Lower leg skin (tissue), 4 donors: ENCODE data around the gene DSTN. TPM values are rescaled to one million over a fixed set of nuclear protein-coding genes. Genes with fewer than 3 reads are reported as not detected.
A peak's percentile ranks its signal among the peaks of the same experiment; 100 is the strongest.

ENCODE experiments used
- DNase-seq, 2 donors: peaks; one replicate each; pipeline ENCODE4 v3.0.0-alpha.2; 2019; ENCODE audit warnings: low spot score in 2 of 2
- H3K4me3 ChIP-seq: fragments of 200-600 bp; sonication (generic); 2 replicates; pipeline ENCODE4 v1.5.1; 2017; ENCODE audit warnings: mild to moderate bottlenecking, low read depth; ENCODE audit not compliant: poor library complexity, severe bottlenecking
- POLR2A ChIP-seq, 2 donors: fragments of 450-650 bp; IDR thresholded peaks; one replicate each; pipeline ENCODE4 v1.6.1; 2016 to 2017; ENCODE audit warnings: antibody characterized with exemption in 2 of 2, mild to moderate bottlenecking in 1 of 2, moderate library complexity in 1 of 2
- WGBS, 2 donors: methylation state at CpG; one replicate each; pipeline ENCODE4 v1.1.5; 2018; 5-methylcytosine and 5-hydroxymethylcytosine counted together
- intact Hi-C: fragments of 100-400 bp; cut with DNase I; formaldehyde crosslinking; loops from one replicate; pipeline ENCODE4 v1.15.0; 2023; ENCODE audit warnings: low total_unique reads
- total RNA-seq, 4 donors: library from RNA; depleted of rRNA; stranded (reverse); fragments of >200 nt; gene quantifications; one replicate each; pipeline ENCODE4 v1.1.0, GENCODE V29; 2016
- TF ChIP-seq, protein P1 (sequence below), 3 donors: fragments of 450-650 bp; IDR thresholded peaks; one replicate each; pipeline ENCODE4 v1.5.1; 2016; ENCODE audit warnings: antibody characterized with exemption in 3 of 3, mild to moderate bottlenecking in 3 of 3, moderate library complexity in 2 of 3

Gene DSTN
- total RNA-seq, 4 donors from 2014 or later, result 237 to 335 (median 290) TPM

GRCh38 chr20:17622086-17622850 lies 52.4 kb downstream of the DSTN start:
- peak in 1 of 2 donors; percentile 61 for DNase-seq
- intact Hi-C loops, result no loop called here
- TF ChIP-seq POLR2A (IDR thresholded peaks at IDR 0.05), result no peak
- TF ChIP-seq, protein P1, sequence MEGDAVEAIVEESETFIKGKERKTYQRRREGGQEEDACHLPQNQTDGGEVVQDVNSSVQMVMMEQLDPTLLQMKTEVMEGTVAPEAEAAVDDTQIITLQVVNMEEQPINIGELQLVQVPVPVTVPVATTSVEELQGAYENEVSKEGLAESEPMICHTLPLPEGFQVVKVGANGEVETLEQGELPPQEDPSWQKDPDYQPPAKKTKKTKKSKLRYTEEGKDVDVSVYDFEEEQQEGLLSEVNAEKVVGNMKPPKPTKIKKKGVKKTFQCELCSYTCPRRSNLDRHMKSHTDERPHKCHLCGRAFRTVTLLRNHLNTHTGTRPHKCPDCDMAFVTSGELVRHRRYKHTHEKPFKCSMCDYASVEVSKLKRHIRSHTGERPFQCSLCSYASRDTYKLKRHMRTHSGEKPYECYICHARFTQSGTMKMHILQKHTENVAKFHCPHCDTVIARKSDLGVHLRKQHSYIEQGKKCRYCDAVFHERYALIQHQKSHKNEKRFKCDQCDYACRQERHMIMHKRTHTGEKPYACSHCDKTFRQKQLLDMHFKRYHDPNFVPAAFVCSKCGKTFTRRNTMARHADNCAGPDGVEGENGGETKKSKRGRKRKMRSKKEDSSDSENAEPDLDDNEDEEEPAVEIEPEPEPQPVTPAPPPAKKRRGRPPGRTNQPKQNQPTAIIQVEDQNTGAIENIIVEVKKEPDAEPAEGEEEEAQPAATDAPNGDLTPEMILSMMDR (IDR thresholded peaks at IDR 0.05), result no peak
- 84 to 88% methylated on average over 11 of the region's 11 CpGs for WGBS, 2 donors
- H3K4me3 ChIP-seq, result no peak overlapping the region

DNA sequence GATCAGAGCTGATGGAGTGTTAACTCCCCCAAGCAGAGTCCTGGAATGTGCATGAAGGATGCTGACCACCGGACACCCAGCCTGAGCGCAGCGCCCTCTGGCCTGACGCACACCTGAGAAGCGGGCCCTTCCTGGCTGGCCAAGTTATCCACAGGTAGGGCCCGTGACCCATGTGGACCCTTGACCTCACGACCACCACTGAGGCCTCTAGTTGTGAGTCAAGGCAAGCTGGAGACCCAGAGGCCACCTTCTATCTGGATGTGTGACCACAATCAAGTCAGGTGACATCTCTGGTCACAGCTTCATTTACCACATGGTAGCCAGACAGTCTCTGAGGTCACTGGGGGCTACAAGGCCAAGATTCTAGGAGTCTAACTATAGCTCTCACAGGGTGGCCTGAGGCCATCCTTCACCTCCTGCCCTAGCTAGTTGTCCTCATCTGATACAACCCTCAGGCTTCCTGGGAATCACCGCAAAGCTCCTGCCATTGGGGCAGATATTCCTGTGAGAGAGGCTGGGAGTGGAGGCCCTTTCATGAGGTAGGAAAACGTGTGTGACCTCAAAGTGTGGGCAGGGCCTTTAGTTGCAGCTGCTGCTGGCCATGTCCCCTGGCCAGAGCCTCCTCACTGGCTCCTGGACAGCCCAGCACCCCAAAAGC lies 53.1 kb downstream of the DSTN start:
- WGBS, 2 donors, result 86 to 93% methylated on average over 2 to 6 of the region's 9 CpGs
- intact Hi-C loops, result no loop called here
- no peak for TF ChIP-seq POLR2A (IDR thresholded peaks at IDR 0.05)
- TF ChIP-seq, protein P1 (IDR thresholded peaks at IDR 0.05), result no peak
- peak in 1 of 2 donors; percentile 81 for DNase-seq
- H3K4me3 ChIP-seq, result no peak overlapping the region

GRCh38 chr20:17624070-17624469 lies 54.2 kb downstream of the DSTN start:
- TF ChIP-seq, protein P1 (IDR thresholded peaks at IDR 0.05), result no peak
- TF ChIP-seq POLR2A (IDR thresholded peaks at IDR 0.05), result no peak
- no peak overlapping the region for H3K4me3 ChIP-seq
- WGBS, 2 donors, result 95 to 98% methylated on average over 12 of the region's 12 CpGs
- DNase-seq, result peak in 1 of 2 donors; percentile 82
- intact Hi-C loops, result no loop called here

DNA sequence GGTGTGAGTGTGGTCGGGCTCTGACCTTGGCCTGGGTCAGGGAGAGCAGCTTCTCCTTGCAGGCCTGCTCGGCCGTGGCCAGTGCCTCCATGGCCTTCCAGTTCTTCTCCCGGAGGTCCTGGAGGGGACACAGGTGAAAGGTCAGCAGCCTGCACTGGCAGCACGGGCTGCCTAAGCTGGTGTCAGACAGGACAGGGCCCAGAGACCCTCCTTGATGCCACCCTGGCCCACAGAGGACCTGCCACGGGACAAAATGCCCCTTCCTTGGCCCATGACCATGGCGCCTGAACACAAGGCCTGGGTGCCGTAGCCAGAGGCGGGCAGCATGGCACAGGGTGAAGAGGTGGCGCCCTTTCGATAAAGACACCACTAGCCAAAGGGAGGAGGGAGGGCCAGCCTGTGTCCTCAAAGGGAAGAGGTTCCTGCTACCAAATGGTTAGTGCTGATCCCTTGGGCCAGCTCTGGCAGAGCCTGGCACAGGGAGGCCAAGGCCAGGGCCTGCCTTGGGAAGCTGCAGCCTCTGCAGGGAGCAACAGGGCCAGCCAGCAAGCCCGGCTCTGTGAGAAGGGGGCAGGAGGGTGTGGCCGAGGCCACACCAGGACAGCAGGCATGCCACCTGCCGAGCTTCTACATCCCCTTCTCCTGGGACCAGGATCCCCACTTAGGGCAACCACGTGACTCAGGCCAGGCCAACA lies 54.8 kb downstream of the DSTN start:
- peak in 1 of 2 donors; percentile 70 for DNase-seq

GRCh38 chr20:17625246-17626051 lies 55.6 kb downstream of the DSTN start:
- WGBS, 2 donors, result 95 to 96% methylated on average over 26 to 27 of the region's 27 CpGs
- DNase-seq, result peak in 1 of 2 donors; percentile 78
- no peak overlapping the region for H3K4me3 ChIP-seq
- no peak for TF ChIP-seq POLR2A (IDR thresholded peaks at IDR 0.05)
- TF ChIP-seq, protein P1 (IDR thresholded peaks at IDR 0.05), result no peak
- intact Hi-C loops, result no loop called here

More for the DNA sequence above, 54.8 kb downstream of the DSTN start:
- no peak overlapping the region for H3K4me3 ChIP-seq
- intact Hi-C loops, result no loop called here
- WGBS, 2 donors, result 88 to 89% methylated on average over 13 of the region's 15 CpGs
- TF ChIP-seq, protein P1 (IDR thresholded peaks at IDR 0.05), result no peak
- no peak for TF ChIP-seq POLR2A (IDR thresholded peaks at IDR 0.05)
